Neuronal stem cell (in vitro differentiated cells): ENCODE results near the gene KLRC2.
A peak's percentile ranks its signal among the peaks of the same experiment; 100 is the strongest.
"Not testable (repeated sequence)": the region's sequence is repeated elsewhere in the genome, so short reads cannot be mapped to it uniquely, and the experiment has no call there.

ENCODE experiments used
- DNase-seq: peaks from one replicate; pipeline ENCODE4 v3.0.0-alpha.2; 2013; ENCODE audit warnings: low spot score
- H2AFZ ChIP-seq: one replicate; pipeline ENCODE4 v1.6.1; 2013; ENCODE audit warnings: mild to moderate bottlenecking, low read length, inconsistent platforms
- H2AK5ac ChIP-seq: 2 replicates; pipeline ENCODE4 v1.6.1; 2013; ENCODE audit warnings: low read depth, mild to moderate bottlenecking, inconsistent platforms, low read length, moderate library complexity, mixed read lengths
- H2BK120ac ChIP-seq: 2 replicates; pipeline ENCODE4 v1.6.1; 2013; ENCODE audit warnings: low read depth, mild to moderate bottlenecking, inconsistent platforms, low read length, moderate library complexity, mixed read lengths
- H2BK12ac ChIP-seq: one replicate; pipeline ENCODE4 v1.6.1; 2013; ENCODE audit warnings: low read length, inconsistent platforms
- H2BK15ac ChIP-seq: 2 replicates; pipeline ENCODE4 v1.6.1; 2013; ENCODE audit warnings: mild to moderate bottlenecking, low read length, inconsistent platforms, mixed read lengths
- H2BK5ac ChIP-seq: one replicate; pipeline ENCODE4 v1.6.1; 2013; ENCODE audit warnings: inconsistent platforms, mild to moderate bottlenecking, low read length, moderate library complexity
- H3K14ac ChIP-seq: one replicate; pipeline ENCODE4 v1.6.1; 2013; ENCODE audit warnings: low read length, inconsistent platforms
- H3K18ac ChIP-seq: 2 replicates; pipeline ENCODE4 v1.6.1; 2013; ENCODE audit warnings: low read length, inconsistent platforms
- H3K23ac ChIP-seq: 2 replicates; pipeline ENCODE4 v1.6.1; 2013; ENCODE audit warnings: low read depth, mild to moderate bottlenecking, mixed read lengths, low read length, inconsistent platforms; ENCODE audit not compliant: poor library complexity
- H3K27ac ChIP-seq: replicated peaks from 3 replicates; pipeline ENCODE4 v1.5.1; 2013; ENCODE audit warnings: low read length, inconsistent platforms
- H3K27me3 ChIP-seq, 3 experiments: 2 replicates each; pipeline ENCODE4 v1.6.1; 2013; ENCODE audit warnings: low read length in 3 of 3, mild to moderate bottlenecking in 2 of 3, inconsistent platforms in 1 of 3, low read depth in 1 of 3, mixed read lengths in 1 of 3, moderate library complexity in 1 of 3; ENCODE audit not compliant: control insufficient read depth in 3 of 3, insufficient read depth in 3 of 3
- H3K36me3 ChIP-seq, 2 donors: replicated peaks in 1 of 2; 2 replicates each; pipeline ENCODE4 v1.6.1; 2013; ENCODE audit warnings: low read length in 2 of 2; ENCODE audit not compliant: control insufficient read depth in 2 of 2, insufficient read depth in 2 of 2
- H3K4ac ChIP-seq: 2 replicates; pipeline ENCODE4 v1.6.1; 2013; ENCODE audit warnings: inconsistent platforms, mild to moderate bottlenecking, low read length, moderate library complexity
- H3K4me1 ChIP-seq, 2 donors: 1 replicate in 1 of 2; 2 replicates in 1 of 2; pipeline ENCODE4 v1.6.1; 2013; ENCODE audit warnings: low read length in 2 of 2, low read depth in 1 of 2; ENCODE audit not compliant: control insufficient read depth in 2 of 2, insufficient read depth in 1 of 2
- H3K4me2 ChIP-seq: one replicate; pipeline ENCODE4 v1.6.1; 2013; ENCODE audit warnings: mild to moderate bottlenecking, low read length, inconsistent platforms; ENCODE audit not compliant: insufficient read depth, poor library complexity, severe bottlenecking
- H3K4me3 ChIP-seq, 2 donors: 2 replicates each; pipeline ENCODE4 v1.5.1; 2013; ENCODE audit warnings: low read length in 2 of 2, mild to moderate bottlenecking in 2 of 2, inconsistent platforms in 1 of 2, moderate library complexity in 1 of 2
- H3K79me1 ChIP-seq: one replicate; pipeline ENCODE4 v1.6.1; 2013; ENCODE audit warnings: low read depth, mild to moderate bottlenecking, inconsistent platforms, low read length, moderate library complexity
- H3K9ac ChIP-seq: one replicate; pipeline ENCODE4 v1.6.1; 2013; ENCODE audit warnings: mild to moderate bottlenecking, low read depth, low read length, inconsistent platforms; ENCODE audit not compliant: poor library complexity
- H3K9me3 ChIP-seq, 2 donors: replicated peaks in 1 of 2; 2 replicates each; pipeline versions ENCODE3 to v1.6.1; 2013; ENCODE audit warnings: low read length in 2 of 2, mild to moderate bottlenecking in 2 of 2, inconsistent platforms in 1 of 2, low read depth in 1 of 2, mixed read lengths in 1 of 2, moderate library complexity in 1 of 2; ENCODE audit not compliant: control insufficient read depth in 2 of 2, insufficient read depth in 1 of 2
- H4K8ac ChIP-seq: one replicate; pipeline ENCODE4 v1.6.1; 2013; ENCODE audit warnings: low read depth, mild to moderate bottlenecking, inconsistent platforms, low read length, moderate library complexity
- H4K91ac ChIP-seq: one replicate; pipeline ENCODE4 v1.6.1; 2013; ENCODE audit warnings: low read length, low read depth, mild to moderate bottlenecking, inconsistent platforms; ENCODE audit not compliant: poor library complexity
- WGBS, 2 donors: extraction: QIAGEN DNeasy Blood & Tissue Kit; methylation state at CpG; one replicate each; pipeline ENCODE4 v1.1.7; 2013; ENCODE audit warnings: missing lambda C conversion rate in 2 of 2, mixed read lengths in 1 of 2; ENCODE audit not compliant: insufficient read length in 2 of 2, insufficient replicate concordance in 1 of 2; ENCODE audit errors: extremely low coverage in 2 of 2; 5-methylcytosine and 5-hydroxymethylcytosine counted together

KLRC2 gene

DNA sequence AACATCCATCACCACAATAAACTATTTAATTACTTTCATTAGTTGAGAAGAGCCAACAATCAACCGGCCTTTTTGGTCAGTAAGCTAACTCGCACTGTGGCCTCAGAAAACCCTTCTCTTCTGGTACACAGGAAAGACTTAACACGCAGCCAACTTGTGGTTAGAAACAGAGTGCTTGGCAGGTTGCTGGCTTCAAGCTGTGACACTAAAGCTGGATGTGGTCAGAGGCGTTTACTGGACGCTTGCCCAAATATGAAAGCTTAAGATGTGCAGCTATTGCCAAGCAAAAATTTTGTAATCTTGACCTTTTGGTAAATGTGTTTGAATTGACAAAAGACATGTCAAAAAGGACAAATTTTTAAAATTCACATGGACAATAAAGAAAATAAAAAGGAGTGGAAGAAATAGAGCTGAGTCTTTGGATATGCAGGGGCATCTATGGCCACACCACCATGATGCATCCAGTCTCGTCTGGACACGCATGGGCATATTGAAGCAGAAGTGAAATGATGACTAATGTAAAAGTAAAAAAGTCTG, 43.3 kb downstream of the KLRC2 start:
- Histone ChIP-seq H3K14ac (no peak overlapping the region), H3K4me2 (no peak overlapping the region), H3K4ac (no peak overlapping the region), H2BK12ac (no peak overlapping the region), H3K27me3 (no peaks in the 10 kb centered on the region), H2AFZ (peak overlapping the region; percentile 41), H2BK15ac (no peak overlapping the region), H2AK5ac (no peak overlapping the region), H3K4me3 (no peak overlapping the region), H3K23ac (no peak overlapping the region), H3K4me1 (no peaks in the 10 kb centered on the region), H2BK5ac (no peak overlapping the region), H3K27ac (no peak overlapping the region), H3K9ac (no peak overlapping the region), H3K36me3 (no peaks in the 10 kb centered on the region), H4K91ac (no peak overlapping the region), H3K79me1 (no peaks in the 10 kb centered on the region), H3K9me3 (no peaks in the 10 kb centered on the region), H4K8ac (no peak overlapping the region), H2BK120ac (no peak overlapping the region), H3K18ac (no peak overlapping the region)
- WGBS, 2 donors: no CpG with 5 or more reads among the region's 7 CpGs
- DNase-seq: no peak

DNA sequence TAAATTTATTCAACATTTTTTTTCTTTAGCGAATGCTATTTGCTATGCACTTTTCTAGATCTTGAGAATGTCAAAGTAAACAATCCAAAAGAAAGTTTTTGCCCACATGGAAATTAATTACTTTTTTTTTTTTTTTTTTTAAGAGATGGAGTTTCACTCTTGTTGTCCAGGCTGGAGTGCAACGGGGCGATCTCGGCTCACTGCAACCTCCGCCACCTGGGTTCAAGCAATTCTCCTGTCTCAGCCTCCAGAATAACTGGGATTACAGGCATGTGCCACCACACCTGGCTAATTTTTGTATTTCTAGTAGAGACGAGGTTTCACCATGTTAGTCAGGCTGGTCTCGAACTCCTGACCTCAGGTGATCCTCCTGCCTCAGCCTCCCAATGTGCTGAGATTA, 44.8 kb downstream of the KLRC2 start:
- H3K4me3 ChIP-seq, H2AK5ac ChIP-seq, H2BK120ac ChIP-seq, H3K36me3 ChIP-seq, DNase-seq, H3K9ac ChIP-seq, H3K27me3 ChIP-seq, H3K4me1 ChIP-seq, H3K23ac ChIP-seq, H4K8ac ChIP-seq, H3K27ac ChIP-seq, H3K79me1 ChIP-seq, H2BK12ac ChIP-seq, H2BK5ac ChIP-seq, H3K18ac ChIP-seq, H3K14ac ChIP-seq, H2AFZ ChIP-seq, H3K4ac ChIP-seq, H4K91ac ChIP-seq, H2BK15ac ChIP-seq, H3K4me2 ChIP-seq, H3K9me3 ChIP-seq: not testable (repeated sequence)
- no CpG with 5 or more reads among the region's 7 CpGs for WGBS, 2 donors

DNA sequence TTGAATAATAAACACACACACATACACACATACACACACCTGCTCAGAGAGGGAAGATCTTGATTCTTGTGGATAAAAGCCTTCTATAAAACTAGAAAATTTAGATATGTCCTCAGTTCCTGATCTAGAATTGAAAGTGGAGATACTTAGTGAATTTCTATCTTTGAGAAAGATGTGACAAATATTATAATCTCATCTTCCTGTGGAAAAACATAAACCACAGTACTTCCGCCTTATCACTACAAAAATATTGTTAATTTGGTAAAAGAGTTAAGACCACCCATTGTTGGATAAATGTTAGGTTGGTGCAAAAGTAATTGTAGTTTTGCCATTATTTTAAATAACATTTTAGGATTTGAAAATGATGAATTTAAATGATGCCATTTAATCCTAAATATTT, 45.9 kb downstream of the KLRC2 start, which contains the start of gene KLRK1:
KLRK1 (minus strand) TSS at position 138 of the 400 bp plus-strand sequence. CDS start 1,231 bp downstream, outside the sequence.
- Histone ChIP-seq H3K23ac (no peak within 1 kb of the TSS), H4K91ac (no peak within 1 kb of the TSS), H3K9me3 (no peaks in the 10 kb centered on the region), H2BK120ac (no peak within 1 kb of the TSS), H2BK15ac (no peak within 1 kb of the TSS), H3K4ac (no peak within 1 kb of the TSS), H3K4me2 (no peak within 1 kb of the TSS), H3K18ac (no peak within 1 kb of the TSS), H2AFZ (no peak within 1 kb of the TSS), H3K27me3 (no peaks in the 10 kb centered on the region), H2BK12ac (no peak within 1 kb of the TSS), H3K14ac (no peak within 1 kb of the TSS), H3K79me1 (no peaks in the 10 kb centered on the region), H3K36me3 (no peaks in the 10 kb centered on the region), H4K8ac (no peak within 1 kb of the TSS), H3K9ac (no peak within 1 kb of the TSS), H2BK5ac (no peak within 1 kb of the TSS), H3K4me1 (no peaks in the 10 kb centered on the region), H3K4me3 (no peak within 1 kb of the TSS), H3K27ac (no peak within 1 kb of the TSS), H2AK5ac (no peak within 1 kb of the TSS)
- no CpG with 5 or more reads among the region's 1 CpG for WGBS, 2 donors
- DNase-seq: no peak

DNA sequence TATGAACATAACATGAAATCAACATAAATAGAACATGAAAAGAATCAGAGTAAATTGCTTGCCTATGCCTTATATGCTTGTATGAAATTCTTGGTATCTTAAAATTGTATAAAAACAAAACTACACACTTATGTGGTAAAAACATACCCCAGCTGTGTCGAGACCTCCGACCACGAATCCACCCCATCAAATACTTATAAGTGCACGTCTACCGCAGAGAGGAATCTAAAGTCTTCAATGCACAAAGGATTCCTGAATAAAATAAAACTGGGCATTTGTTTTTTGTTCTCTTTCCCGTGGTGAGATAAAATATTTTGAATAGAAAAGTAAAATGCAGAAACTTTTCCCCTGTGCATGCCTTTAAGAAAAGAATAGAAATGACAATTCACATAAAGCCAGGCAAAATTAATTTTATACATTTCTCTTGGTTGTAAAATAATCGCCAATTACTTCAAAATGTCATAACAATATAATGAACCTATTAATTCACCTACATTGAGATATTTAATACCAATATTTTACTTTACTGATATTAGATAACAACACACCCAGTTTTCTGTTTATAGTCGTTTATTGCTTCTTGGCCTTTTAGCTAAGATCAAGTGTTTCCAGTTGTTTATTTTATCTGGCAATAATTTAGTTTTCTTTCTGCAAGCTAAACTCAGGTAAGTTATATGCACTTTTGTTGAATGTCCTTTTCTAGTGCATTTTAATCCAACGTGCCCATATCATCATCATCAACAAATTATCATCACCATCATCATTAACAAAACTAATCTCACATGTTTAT, 47.0 kb downstream of the KLRC2 start:
- Histone ChIP-seq H2BK120ac (no peak overlapping the region), H3K4me2 (no peak overlapping the region)
- WGBS, 2 donors: 100% methylated on average over 1 of the region's 9 CpGs; no CpG with 5 or more reads in 1 of the 2 donors

More for the DNA sequence above, 47.0 kb downstream of the KLRC2 start:
- Histone ChIP-seq H3K79me1 (no peaks in the 10 kb centered on the region), H3K4me3 (no peak overlapping the region), H2BK15ac (no peak overlapping the region), H4K91ac (no peak overlapping the region), H3K4ac (no peak overlapping the region), H3K4me1 (no peaks in the 10 kb centered on the region), H3K23ac (no peak overlapping the region), H3K27me3 (no peaks in the 10 kb centered on the region), H3K36me3 (no peaks in the 10 kb centered on the region), H3K14ac (no peak overlapping the region), H3K9ac (no peak overlapping the region), H3K27ac (no peak overlapping the region), H2BK12ac (no peak overlapping the region), H2BK5ac (no peak overlapping the region), H2AK5ac (no peak overlapping the region), H3K18ac (no peak overlapping the region), H4K8ac (no peak overlapping the region), H3K9me3 (no peaks in the 10 kb centered on the region), H2AFZ (no peak overlapping the region)
- no peak for DNase-seq
